ENCODE results near the gene PTPRT.

Gene PTPRT

DNA sequence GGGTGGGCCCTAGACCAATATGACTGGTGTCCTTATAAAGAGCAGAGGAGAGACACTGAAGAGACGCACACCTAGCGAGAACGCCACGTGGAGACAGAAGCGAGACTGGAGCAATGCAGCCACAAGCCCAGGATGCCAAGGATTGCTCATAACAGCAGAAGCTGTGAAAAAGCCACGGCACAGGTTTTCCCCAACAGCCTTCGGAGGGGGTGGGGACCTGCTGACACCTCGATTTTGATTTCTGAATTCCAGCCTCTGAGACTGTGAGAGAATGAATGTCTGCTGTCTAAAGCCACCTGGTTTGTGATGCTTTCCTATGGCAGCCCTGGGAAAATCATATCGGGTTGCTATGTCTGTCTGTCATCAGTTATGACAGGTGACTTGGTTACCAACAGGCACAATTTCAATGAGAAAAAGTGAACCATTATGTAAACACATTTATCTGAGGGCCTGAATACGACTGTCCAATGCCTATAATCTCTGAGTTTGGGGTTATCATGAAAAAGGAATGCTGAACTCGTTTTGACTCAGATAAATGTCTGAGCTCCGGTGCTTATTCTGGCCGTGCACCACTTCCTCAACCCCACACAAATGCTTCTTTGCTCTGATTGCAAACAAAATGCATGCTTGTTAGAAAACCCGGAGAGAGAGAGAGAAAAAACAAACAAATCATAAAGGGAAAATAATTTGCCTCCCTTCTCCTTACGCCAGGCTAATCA lies 769.7 kb downstream of the PTPRT start:
- no peak overlapping the region for H3K4me3 ChIP-seq (ENCODE audit: low read depth, low read length)
- TF ChIP-seq, protein P1, sequence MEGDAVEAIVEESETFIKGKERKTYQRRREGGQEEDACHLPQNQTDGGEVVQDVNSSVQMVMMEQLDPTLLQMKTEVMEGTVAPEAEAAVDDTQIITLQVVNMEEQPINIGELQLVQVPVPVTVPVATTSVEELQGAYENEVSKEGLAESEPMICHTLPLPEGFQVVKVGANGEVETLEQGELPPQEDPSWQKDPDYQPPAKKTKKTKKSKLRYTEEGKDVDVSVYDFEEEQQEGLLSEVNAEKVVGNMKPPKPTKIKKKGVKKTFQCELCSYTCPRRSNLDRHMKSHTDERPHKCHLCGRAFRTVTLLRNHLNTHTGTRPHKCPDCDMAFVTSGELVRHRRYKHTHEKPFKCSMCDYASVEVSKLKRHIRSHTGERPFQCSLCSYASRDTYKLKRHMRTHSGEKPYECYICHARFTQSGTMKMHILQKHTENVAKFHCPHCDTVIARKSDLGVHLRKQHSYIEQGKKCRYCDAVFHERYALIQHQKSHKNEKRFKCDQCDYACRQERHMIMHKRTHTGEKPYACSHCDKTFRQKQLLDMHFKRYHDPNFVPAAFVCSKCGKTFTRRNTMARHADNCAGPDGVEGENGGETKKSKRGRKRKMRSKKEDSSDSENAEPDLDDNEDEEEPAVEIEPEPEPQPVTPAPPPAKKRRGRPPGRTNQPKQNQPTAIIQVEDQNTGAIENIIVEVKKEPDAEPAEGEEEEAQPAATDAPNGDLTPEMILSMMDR (IDR thresholded peaks at IDR 0.05; ENCODE audit: borderline replicate concordance, insufficient read depth, low read depth, low read length): no peak

DNA sequence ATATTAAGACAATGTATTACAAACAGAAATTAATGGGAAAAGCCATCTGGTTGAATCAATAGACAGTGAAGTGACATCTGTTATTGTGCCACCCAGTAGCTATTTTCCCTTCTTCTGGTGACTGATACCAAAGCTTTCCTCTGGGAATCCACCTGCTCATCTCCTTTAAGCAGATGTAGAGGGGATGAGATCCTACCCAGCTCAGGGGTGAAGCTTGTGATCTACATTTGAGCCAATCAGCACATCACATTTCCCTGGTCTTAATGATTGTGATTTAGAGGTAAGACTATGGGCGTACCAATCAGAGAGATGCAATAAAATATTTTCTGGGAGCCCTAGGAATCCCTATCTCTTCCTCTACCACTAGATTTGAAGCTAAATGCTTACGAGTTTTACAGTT lies 782.9 kb downstream of the PTPRT start:
- TF ChIP-seq, protein P1 (IDR thresholded peaks at IDR 0.05; ENCODE audit: borderline replicate concordance, insufficient read depth, low read depth, low read length): no peak
- H3K4me3 ChIP-seq (ENCODE audit: low read depth, low read length): no peak overlapping the region

DNA sequence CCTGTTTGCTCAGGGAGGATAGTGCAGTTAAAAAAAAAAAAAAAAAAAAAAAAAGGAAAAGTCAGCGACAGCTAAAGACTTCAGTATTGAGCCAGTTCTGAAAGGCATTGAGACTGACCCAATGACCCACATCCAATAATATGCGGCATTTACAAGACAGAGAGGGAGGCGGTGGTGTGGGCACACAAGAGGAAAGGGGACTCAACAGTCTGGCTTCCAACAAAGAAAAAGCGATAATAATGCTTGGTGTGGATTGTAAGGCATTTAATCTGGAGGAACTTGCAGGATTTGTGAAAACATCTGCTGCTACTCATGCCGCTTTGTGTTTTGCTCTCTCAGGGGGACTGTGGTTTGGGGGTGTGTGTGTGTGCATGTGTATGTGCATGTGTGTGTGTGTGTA lies 787.3 kb downstream of the PTPRT start:
- TF ChIP-seq, protein P1 (IDR thresholded peaks at IDR 0.05; ENCODE audit: borderline replicate concordance, insufficient read depth, low read depth, low read length): no peak
- no peak overlapping the region for H3K4me3 ChIP-seq (ENCODE audit: low read depth, low read length)

DNA sequence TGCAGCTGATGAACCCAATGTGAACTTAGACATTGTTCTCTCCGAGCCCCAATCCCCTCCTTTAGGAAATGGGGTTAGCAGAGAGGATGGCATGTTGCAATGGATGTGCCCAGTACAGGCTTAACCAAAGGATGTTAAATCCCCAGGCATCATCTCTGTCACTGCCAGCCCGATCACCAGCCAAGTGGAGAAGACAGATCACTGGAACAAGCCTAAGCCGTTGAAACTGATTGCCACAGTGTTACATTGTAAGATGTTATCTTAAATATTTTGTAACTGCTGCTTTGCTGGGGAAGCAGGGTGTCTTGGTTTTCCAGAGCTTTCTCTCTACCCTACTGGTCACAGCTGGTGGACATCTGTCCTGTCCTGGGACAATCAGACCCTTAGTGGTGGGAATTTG lies 788.1 kb downstream of the PTPRT start:
- no peak overlapping the region for H3K4me3 ChIP-seq (ENCODE audit: low read depth, low read length)
- TF ChIP-seq, protein P1 (IDR thresholded peaks at IDR 0.05; ENCODE audit: borderline replicate concordance, insufficient read depth, low read depth, low read length): no peak

DNA sequence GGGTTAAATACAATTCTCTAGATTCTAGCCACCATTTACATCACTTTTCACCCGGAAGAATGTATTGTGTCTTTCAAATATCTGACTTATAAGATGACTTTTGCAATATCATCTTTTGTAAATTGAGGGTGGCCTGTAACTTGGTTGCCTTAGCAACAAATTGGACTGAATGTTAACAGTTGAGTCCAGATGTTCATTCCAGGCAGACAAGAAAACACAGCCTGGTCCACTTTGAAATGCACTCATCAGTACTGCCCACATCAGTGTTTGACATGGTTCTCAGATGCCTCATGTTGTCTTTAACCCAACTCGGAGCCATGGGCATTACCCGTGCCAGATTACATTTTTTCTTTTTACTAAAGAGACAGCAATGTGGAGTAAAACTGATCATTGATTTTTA lies 789.9 kb downstream of the PTPRT start:
- TF ChIP-seq, protein P1 (IDR thresholded peaks at IDR 0.05; ENCODE audit: borderline replicate concordance, insufficient read depth, low read depth, low read length): no peak
- no peak overlapping the region for H3K4me3 ChIP-seq (ENCODE audit: low read depth, low read length)

DNA sequence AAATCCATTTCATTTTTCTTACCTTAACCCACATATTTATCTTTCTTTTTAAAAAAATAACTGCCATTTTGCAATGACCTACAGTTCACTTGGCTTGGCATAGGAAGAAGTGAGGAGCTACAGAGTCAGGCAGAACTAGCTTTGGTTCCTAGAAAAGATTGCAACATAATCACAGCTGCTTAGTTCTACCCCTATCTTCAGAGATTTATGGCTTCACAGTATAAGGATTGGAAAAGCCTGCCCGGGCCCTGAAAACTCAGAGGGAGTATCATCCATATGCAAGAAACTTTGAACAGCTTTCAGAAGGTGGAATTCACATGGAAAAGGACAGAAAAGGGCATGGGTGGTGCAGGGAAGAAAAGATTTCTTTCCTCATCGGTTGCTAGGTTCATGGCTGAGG lies 797.3 kb downstream of the PTPRT start:
- TF ChIP-seq, protein P1 (IDR thresholded peaks at IDR 0.05; ENCODE audit: borderline replicate concordance, insufficient read depth, low read depth, low read length): no peak
- no peak overlapping the region for H3K4me3 ChIP-seq (ENCODE audit: low read depth, low read length)

DNA sequence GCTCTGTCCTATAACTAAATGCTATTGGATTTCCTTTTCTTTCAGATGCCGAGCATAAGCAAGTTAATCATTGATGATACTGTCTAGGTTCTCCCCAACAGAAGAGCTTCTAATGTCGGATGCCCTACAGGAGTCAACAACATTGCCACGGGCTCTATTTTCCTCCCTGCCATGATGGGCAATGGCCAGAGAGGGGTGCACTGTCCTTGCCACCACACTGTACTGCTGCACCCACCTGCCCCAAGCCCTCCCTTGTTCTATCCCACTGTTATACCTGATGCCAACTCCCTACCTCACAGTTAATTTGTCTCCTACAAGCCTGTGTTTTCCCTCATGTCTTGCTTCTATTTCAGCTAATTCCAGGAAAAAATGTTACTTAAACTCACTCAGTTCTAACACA lies 797.9 kb downstream of the PTPRT start:
- TF ChIP-seq, protein P1 (IDR thresholded peaks at IDR 0.05; ENCODE audit: borderline replicate concordance, insufficient read depth, low read depth, low read length): no peak
- H3K4me3 ChIP-seq (ENCODE audit: low read depth, low read length): no peak overlapping the region

Data from GM12875 (cell line).